CD4-positive, alpha-beta T cell treated with Interleukin-4 for 4 hours (primary cell): ENCODE data around the gene LARP1B.
"Not testable (repeated sequence)": the region's sequence is repeated elsewhere in the genome, so short reads cannot be mapped to it uniquely, and the experiment has no call there.

Experiments used
- DNase-seq: peaks from one replicate; pipeline ENCODE4 v3.0.0-alpha.2; 2020

Gene LARP1B

DNA sequence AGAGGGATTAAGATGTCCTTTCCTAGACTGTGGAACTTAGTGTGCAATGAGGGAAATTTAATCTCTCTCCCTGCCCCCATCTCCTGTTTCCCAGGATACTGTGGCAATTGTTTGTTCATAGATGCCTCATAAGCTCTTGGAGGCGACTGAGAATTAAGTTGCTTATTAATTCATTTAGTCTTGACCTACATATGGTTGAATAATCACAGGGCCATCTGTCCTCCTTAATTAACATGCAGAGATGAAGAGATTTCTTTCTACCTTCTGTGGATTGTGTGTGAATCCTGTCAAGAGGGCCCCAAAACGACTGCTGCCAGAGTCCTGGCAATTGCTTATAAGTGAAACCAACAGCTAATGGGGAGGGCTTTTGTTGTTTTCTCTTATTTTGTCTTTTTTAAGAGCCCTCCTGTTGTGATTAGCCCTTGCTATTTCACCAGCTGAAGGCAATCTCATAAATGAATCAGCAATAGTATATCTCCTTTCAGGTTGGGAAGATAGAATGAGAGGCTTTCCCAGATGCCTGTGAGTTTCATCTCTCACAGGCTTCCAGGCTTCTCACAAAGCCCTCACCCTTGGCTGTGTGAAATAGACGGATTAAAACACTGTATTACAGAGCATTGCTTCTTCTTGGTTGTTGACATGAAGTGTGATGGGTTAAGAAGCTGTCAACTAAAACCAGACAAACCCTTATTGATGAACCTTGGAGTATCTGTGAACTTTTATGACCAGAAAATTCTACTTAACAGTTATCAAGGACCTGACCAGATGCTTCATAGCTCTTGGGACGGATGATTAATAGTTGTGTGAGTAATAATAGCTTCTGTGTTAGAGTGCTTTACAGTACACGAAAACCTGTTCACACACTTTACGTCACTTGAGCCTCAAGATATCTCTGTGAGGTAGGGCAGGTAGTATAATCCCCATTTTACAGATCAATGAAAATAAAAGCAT is 168.0 kb downstream of the LARP1B start:
- no peak for DNase-seq

DNA sequence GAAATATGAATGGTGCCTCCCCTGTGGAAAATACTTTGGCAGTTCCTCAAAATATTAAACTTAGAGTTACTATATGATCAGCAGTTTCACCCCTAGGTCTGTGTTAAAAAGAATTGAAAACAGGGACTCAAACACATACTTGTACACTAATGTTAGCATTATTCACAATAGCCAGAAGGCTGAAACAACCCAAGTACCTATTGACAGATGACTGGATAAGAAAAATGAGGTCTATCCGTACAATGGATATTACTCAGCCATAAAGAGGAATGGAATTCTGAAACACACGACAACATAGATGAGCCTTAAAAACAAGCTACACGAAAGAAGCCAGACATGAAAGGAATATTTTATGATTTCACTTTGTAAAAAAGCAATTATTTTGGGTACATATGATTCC is 171.6 kb downstream of the LARP1B start:
- DNase-seq = no peak

DNA sequence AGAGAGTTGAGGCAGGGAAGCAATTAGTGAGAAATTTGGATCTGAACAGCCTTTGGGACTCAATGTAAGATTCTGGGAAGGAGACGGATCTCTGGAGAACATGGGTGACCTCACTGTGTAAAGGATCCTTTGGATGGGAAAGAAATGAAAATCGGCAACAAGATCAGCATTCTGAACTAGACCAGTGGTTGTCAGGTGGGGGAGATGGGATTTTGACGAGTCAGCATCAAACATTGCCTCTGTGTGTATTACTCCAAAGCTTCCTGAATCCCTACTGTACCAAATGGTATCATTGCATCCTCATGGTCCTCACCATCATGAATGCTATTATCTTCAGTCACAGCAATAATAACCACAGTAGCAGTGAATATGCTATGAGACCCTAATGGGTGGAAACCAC is 173.7 kb downstream of the LARP1B start:
- DNase-seq = no peak

DNA sequence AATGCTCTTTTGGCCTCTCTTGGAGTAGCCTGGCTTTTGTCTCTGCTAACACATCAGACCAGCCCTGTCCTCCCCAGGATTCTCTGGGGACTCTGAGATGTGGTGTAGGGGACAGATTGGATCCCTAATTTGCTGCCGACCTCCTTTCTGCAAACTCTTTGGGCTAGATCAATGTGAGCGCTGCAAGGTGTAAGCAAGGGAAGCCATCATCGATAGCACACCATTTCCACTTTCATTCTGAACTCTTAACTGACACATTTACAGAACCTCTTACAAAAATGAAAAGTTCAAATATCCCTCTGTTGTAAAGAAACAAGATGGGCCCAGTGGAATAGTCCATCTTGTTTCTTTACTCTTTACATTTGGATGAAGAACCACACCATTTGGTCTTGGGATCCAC is 179.9 kb downstream of the LARP1B start:
- no peak for DNase-seq

DNA sequence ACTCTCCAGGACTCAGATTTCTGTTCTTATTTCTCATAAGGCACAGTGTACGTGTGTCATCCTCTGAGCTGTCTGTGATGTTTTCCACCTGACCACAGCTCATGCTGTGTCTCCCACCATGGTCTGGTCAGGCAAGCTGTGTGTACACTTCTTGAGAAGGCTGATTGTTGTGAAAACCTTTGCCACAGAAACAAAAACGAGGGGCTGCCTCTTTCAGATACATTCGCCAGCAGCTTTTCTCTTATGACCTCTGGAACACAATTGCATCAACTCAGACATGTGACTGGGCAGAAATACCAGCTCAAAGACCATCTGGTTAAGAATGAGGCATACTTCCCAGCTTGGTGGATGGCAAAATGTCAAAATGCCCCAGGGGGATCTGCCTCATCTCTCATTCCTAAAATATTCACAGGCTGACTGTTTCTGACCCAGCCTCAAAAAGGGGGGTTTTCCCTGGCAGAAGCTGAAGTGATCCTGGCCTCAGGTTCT is 180.4 kb downstream of the LARP1B start:
- no peak for DNase-seq

DNA sequence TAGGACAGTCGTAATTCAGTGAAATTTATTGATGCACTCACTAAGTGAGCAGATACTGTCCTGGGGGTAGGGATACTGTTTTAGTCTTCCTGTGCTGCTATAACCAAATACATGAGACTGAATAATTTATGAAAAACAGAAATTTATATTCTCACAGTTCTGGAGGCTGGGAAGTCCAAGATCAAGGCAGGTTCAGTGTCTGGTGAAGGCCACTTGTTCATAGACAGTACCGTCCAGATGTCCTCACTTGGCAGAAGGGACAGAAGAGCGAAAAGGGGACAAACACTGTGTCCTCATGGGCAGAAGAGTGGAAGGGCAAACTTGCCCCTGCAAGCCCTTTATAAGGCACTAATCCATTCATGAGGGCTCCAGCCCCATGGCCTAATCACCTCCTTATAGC is 180.9 kb downstream of the LARP1B start:
- DNase-seq = no peak

DNA sequence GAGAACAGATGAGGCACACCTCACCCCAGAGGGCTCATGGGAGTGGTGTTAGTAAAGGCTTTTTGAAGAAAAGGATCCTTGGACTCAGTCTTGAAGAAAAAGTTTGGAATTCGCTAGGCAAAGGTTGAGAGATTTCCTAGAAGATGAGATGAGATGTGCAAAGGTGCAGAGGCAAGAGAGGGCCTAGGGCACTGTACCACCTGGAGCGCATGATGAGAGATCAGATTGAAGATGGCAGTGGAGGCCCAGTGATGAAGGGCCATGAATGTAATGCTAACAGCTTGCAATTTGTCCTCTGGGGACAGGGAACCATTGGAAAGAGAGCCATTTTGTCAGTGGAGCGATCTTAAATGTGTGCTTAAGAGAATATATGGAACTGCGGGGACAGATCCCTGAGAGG is 181.5 kb downstream of the LARP1B start:
- DNase-seq = no peak

DNA sequence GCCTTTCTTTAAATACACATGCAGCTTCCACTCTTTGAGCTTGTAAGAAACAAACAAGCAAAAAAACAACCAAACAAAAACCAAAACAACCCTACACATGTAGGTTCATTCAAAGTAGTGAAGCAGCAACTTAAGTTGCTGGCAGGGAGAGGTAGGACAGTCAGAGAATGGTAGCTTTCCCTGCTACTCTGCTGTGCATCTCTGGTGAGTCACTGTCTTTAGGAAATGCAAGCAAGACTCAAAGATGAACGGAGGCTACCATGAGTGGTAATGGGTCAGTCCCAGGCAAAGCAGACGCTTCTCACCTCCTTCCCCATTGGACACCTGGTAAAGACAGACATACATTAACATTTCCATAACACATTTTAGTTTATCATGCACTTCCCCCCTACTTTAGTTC is 183.3 kb downstream of the LARP1B start:
- DNase-seq = no peak

DNA sequence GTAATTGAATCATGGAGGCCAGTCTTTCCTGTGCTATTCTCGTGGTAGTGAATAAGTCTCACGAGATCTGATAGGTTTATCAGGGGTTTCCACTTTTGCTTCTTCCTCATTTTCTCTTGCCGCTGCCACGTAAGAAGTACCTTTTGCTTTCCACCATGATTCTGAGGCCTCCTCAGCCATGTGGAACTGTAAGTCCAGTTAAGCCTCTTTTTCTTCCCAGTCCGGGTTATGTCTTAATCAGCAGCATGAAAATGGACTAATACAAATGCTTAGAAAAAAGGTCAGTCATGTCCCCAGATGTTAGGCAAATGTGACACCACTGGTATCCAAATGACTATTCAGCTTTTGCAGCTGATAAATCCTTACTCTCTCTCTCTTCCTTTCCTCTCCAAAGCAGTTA is 184.3 kb downstream of the LARP1B start:
- not testable (repeated sequence) for DNase-seq

DNA sequence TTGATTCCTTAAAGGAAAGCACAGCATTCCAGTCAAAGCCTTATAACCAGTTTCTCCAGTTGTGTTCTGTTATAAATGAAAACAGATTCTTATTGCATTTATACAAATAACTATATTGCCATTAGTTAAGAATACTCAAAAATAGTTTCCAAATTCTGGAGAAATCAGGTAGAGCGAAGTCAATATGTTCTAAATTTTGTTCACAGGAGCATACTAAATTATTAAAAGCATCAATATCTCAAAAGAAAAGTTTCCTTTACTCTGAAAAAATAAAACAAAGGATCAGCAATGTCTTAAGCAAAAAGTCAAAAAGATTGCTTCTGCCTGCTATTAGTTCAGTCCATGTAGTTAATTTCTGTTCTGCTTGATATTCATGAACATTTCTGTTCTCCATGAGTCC is 186.8 kb downstream of the LARP1B start:
- DNase-seq = no peak

DNA sequence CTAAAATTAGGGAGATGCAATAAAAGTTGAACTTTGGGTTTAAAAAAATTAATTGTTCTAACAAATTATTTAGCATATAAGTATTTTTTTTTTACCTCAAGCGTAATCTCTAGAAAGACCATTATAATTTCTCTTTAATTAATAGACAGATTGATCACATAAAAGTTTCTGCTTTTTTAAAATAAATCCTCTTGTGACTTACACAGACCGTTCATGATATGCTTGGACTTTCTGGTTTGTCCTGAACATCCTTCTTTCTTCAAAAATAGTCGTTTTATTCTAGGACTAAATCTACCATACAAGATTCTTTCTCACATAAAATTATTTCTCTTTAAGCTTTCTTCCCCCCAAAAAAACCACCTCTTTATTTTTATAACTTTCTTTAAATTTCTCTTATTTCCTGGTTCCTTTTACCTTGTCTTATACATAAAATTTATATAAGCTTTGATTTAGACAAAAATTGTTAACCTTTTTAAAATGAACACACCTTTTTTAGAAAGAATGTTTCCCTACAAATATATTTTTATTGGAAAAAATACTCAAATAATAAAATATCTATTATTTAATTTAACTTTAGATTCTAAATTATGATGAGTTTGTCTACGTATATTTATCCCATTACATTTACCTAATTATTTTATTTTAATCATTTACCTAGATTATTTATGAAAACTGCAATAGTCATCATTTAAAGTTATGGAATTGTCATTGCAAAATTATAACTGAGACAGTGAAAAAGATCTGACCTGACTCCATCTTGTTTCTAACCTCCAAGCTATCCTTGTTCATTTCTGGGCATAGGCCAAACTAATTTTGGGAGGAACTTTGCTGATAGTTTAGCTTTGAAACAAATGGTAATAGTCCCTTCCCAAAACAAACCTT is 188.9 kb downstream of the LARP1B start:
- DNase-seq = no peak

DNA sequence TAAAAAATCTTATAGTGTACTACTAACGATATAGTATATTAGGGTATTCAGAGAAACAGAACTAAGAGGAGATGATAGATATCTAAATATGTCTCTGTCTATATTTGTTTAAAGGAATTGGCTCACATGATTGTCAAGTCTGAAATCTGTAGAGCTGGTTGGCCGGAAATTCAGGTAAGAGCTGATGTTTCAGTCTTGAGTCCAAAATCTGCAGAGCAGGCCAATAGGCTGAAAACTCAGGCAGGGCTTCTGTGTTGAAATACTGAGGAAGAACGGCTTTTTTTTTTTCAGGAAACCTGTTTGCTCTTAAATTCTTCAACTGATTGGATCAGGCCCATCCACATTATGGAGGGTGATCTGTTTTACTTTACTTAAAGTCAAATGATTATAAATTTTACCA is 194.8 kb downstream of the LARP1B start:
- no peak for DNase-seq

DNA sequence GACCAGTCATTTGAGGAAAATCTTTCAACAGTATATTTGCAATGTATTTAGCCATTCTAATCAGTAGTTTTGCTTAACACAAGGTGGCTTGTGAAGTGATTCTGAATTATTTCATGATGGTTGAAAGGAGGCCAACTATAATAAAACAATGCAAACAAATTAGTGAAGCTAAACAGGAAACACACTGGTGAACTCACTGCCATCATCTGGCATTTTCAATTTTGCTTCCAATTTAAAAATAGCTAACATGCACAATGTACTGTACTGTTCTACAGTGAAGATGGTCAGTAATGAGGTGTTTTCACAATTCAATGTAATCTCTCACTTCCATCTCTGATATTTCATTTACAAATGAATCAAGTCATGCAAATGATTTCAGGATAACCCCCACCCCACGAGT is 195.4 kb downstream of the LARP1B start:
- no peak for DNase-seq

DNA sequence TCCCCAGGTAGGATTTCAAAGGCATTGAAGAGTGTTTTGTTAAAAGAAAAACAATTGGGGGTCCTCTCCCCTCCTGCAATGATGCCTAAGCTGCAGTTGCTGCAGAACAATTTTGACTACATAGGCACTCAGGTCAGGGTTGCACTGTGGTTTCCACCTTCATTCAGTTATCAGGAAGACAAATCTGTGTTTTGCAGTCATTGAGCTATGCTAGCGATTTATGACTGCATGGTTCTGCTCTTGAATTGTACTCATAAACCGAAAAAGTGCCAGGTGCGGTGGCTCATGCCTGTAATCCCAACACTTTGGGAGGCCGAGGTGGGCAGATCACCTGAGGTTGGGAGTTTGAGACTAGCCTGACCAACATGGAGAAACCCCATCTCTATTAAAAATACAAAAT is 197.1 kb downstream of the LARP1B start:
- not testable (repeated sequence) for DNase-seq

DNA sequence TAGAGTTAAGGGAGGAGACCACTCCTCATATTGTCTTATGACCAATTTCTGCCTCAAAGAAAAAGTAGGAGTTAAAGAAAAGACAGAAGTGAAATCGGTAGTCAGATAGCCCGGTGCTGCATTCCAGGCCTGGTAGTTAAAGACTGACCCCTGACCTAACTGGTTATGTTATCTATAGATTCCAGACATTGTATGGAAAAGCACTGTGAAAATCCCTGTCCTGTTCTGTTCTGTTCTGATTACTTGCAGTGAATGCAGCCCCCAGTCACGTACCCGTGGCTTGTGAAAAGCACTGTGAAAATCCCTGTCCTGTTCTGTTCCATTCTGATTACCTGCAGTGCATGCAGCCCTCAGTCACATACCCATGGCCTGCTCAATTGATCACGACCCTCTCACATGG is 198.8 kb downstream of the LARP1B start:
- DNase-seq = not testable (repeated sequence)
